Thyroid gland (tissue), 4 donors: Measurements from ENCODE around the gene TMEM236.

Experiments
- CTCF ChIP-seq, 6 experiments: fragments of 200-600 bp in 3 of 6; fragments of 450-650 bp in 3 of 6; sonication (generic) in 3 of 6; IDR thresholded peaks; one replicate each; pipeline ENCODE4 v1.5.1; 2016 to 2019; ENCODE audit warnings: antibody characterized with exemption in 6 of 6, mild to moderate bottlenecking in 2 of 6, inconsistent platforms in 1 of 6, moderate library complexity in 1 of 6
- POLR2A ChIP-seq, 2 donors: fragments of 450-650 bp; IDR thresholded peaks; one replicate each; pipeline ENCODE4 v1.6.1; 2017; ENCODE audit warnings: antibody characterized with exemption in 2 of 2, mild to moderate bottlenecking in 2 of 2, moderate library complexity in 1 of 2

- no peak for TF ChIP-seq CTCF (IDR thresholded peaks at IDR 0.05)
- peak in 1 of 2 donors; percentile 11 for TF ChIP-seq POLR2A (IDR thresholded peaks at IDR 0.05)
Measured at GRCh38 chr10:17758896-17759295, 6.9 kb downstream of the TMEM236 start.
